HTR-8/SVneo (cell line): Measurements from ENCODE around the gene ABHD17A.
"Not testable (repeated sequence)": the region's sequence is repeated elsewhere in the genome, so short reads cannot be mapped to it uniquely, and the experiment has no call there.

Experiments used
- DNase-seq: peaks from one replicate; pipeline ENCODE4 v3.0.0; 2011; ENCODE audit warnings: low spot score, mixed read lengths; ENCODE audit not compliant: insufficient read length
- FAIRE-seq: peaks from 2 replicates; lab custom pipeline; 2011; peaks lifted over from hg19 to GRCh38; lab: Jason Lieb, UNC

Gene ABHD17A

GRCh38 chr19:1882786-1883692 lies 2.3 kb downstream of the ABHD17A start:
- DNase-seq (no peak), FAIRE-seq (no peak)

DNA sequence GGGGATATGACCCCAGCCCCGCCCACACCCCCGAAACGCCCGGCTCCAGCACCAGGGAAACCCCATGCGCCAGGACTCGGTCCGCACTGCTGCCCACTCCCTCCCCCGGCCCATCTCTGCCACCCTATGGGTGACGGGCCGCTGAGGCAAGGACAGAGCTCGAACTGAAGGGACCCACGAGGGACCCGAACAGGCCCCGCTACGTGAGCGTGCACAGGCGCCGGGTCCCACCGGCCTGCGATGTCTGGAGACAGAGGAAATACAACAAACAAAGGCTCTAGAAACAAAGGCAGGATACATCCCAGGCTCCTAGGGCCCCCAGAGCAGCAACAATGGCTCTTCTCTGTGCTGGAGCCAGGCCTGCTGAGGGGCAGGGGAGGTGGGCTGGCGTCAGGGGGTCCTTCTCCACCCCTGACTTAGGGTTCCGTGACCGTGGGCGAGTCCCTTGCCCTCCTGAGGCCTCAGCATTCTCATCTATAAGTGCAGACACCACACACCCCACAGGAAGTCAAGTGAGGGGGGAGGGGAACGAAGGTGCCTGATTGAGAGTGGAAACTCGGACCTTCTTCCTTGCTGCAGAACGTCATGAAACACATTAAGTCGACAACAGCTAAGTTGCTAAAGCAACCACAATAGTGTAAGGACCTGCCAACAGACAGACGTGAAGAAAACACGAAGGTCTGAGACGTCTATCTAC lies 3.1 kb downstream of the ABHD17A start:
- FAIRE-seq: no peak

DNA sequence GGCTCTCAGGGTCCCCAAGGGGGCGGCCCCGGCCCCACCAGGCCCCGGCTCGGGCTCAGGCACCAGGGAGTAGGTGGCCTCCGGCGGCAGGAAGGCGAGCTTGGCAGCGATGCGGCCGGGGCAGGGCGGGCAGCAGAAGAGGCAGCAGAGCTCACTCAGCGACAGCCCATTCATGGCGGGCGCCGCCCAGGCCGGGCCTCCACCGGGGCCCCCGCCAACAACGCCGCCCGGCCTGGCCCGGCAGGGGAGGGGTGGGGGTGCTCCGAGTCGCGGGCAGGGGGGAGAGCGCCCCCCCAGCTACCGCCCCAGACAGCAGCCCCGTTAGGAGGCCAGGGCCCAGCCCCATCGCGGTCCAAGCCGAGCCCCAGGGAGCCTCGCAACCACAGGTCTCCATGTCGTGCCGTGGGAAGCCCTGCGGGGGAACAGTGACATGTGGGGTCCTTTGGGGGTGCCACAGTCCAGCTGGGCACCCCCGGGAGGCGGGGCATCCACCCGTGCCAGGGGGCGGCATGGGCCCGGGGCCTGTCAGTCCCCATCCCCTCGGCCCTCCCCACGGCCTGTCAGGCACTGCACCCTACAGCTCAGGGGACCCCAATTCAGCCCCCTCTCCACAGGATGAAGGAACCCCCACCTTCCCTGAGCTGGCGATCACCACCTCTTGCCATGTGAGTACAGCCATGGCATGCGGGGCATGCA lies 3.8 kb downstream of the ABHD17A start:
- not testable (repeated sequence) for FAIRE-seq, DNase-seq

More for the DNA sequence above, 3.1 kb downstream of the ABHD17A start:
- no peak for DNase-seq

GRCh38 chr19:1880611-1881392 lies 4.5 kb downstream of the ABHD17A start:
- FAIRE-seq (no peak), DNase-seq (no peak)

- not testable (repeated sequence) for FAIRE-seq, DNase-seq
Observed at GRCh38 chr19:1879982-1880381, 5.3 kb downstream of the ABHD17A start.

- not testable (repeated sequence) for FAIRE-seq, DNase-seq
Observed at GRCh38 chr19:1878583-1878982, 6.7 kb downstream of the ABHD17A start.

DNA sequence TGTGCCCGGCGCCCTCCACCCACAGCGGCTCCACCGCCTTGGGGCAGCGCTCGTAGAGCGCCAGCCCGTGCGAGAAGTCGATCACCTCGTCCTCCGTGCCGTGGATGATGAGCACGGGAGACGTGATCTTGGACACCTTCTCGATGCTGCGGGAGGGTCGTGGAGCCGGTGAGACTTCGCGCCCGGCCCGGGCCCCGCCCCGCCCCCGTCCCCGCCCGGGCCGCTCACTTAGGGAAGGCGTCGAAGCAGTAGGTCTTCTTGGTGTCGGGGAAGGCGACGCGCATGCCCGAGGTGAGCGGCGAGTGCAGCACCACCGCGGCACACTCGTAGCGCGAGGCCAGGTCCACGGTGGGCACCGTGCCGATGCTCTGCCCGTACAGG lies 8.0 kb downstream of the ABHD17A start:
- not testable (repeated sequence) for DNase-seq, FAIRE-seq

DNA sequence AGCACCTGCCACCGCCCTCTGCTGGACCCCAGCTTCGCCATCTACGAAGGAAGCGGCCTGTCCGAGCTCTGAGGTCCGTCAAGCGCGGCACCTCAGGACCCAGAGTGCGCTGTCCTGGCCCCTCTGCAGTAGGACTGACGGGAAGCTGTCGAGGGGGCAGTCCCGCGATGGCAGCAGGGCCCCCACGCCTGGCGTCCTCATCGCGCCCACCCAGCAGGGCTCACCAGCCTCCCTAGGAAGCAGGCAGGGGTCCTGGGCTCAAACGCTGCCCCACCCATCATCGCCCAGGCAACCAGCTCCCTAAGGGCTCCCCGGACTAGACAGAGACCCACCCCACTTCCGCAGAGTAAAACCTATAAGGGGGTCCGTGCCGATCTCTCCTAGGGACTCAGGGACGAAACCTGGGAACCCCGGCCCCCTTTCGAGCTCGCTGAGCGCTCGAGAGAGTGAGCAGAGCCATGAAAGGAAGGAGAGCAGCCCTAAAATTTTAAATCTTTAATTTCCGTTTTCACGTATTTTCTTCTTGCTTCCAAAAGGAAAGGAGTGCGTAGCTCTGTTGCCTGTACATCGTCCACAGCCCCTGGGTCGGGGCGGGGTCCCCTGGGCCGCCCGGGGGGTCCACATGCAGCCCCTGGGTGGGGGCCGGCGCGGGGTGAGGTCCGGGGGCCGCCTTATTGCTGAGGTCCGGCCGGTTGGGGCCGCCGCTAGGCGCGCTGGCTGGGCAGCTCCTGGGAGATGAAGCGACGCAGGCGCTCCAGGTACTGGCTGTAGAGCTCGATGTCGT lies 8.6 kb downstream of the ABHD17A start:
- not testable (repeated sequence) for FAIRE-seq, DNase-seq

- FAIRE-seq (peak; percentile 95), DNase-seq (peak; percentile 86)
Observed at GRCh38 chr19:1875646-1876495, 9.4 kb downstream of the ABHD17A start.

- not testable (repeated sequence) for FAIRE-seq
Observed at GRCh38 chr19:1875265-1875645, 10.0 kb downstream of the ABHD17A start.

GRCh38 chr19:1874554-1875185 lies 10.6 kb downstream of the ABHD17A start:
- DNase-seq: no peak

More at GRCh38 chr19:1875265-1875645, 10.0 kb downstream of the ABHD17A start:
- not testable (repeated sequence) for DNase-seq

GRCh38 chr19:1873524-1874473 lies 11.5 kb downstream of the ABHD17A start:
- FAIRE-seq: no peak
- no peak for DNase-seq

More at GRCh38 chr19:1874554-1875185, 10.6 kb downstream of the ABHD17A start:
- FAIRE-seq: peak; percentile 62

- no peak for DNase-seq
- no peak for FAIRE-seq
Observed at GRCh38 chr19:1872807-1873523, 12.3 kb downstream of the ABHD17A start.

- no peak for DNase-seq
- no peak for FAIRE-seq
Observed at GRCh38 chr19:1871630-1872029, 13.7 kb downstream of the ABHD17A start.

DNA sequence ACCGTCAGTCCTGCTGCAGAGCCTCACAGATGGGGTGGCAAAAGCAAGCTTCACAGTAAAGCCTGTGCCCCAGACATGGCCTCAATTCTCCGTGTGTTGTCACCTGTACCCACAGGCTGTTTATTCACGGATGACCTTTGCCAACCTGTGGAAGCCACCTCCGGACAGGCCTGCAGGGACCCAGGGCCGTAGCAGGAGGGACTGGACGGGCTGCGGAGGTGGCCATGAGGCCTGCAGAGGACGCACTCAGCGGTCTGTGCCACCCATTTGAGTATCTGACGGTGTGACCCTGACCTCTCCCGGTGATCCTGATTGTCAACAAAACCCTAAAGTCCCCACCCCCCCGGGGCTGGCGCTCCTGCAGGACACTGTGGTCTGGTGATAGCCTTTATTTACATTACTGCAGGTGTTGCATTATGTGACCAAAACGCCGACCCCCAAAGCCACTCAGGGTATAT lies 14.1 kb downstream of the ABHD17A start:
- FAIRE-seq (no peak), DNase-seq (no peak)

- FAIRE-seq (no peak), DNase-seq (no peak)
Observed at GRCh38 chr19:1868971-1869370, 16.3 kb downstream of the ABHD17A start.
